ENCODE measurements around the gene CEP135. TPM values are rescaled to one million over a fixed set of nuclear protein-coding genes. Genes with fewer than 3 reads are reported as not detected.
"Not testable (repeated sequence)": the region's sequence is repeated elsewhere in the genome, so short reads cannot be mapped to it uniquely, and the experiment has no call there.

The CEP135 gene
- total and polyA plus RNA-seq, 3 donors from 2014 or later, result 5.2 to 28.4 (median 19.9) TPM

- intact Hi-C loops (cut with DNase I; ENCODE audit: low total_unique reads), result no loop called here
Observed at GRCh38 chr4:55928846-55929245, 19.9 kb upstream of the CEP135 start.

DNA sequence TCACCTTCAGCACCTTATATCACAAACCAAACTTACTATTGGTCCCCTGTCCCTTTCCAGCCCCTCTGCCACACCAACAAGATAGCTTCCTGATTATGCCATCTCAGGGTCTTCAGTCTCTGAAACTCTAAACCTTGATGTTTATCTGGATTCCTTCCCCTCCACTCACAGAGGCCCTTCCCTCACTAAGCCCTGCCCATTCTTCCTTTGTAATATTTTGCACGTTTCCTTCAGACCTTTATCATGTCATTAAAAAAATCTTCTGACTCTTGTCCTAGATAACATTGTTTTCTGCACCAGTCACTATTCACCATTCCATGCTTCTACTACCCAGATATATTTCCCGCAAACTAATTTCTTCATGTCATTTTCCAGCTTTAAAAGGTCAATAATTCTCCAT lies 17.7 kb upstream of the CEP135 start:
- no peaks in the 10 kb centered on the region for H3K9me3 ChIP-seq
- H3K4me1 ChIP-seq, result no peaks in the 10 kb centered on the region
- no peak overlapping the region for H3K4me3 ChIP-seq
- H3K27ac ChIP-seq, result no peak overlapping the region
- no peaks in the 10 kb centered on the region for H3K36me3 ChIP-seq (ENCODE audit: low read depth, missing control alignments)
- TF ChIP-seq CTCF (IDR thresholded peaks at IDR 0.05) (no peak), POLR2A (IDR thresholded peaks at IDR 0.05) (no peak)
- no peaks in the 10 kb centered on the region for H3K27me3 ChIP-seq
- 59 to 64% methylated on average over 2 of the region's 2 CpGs for WGBS, 2 donors
- intact Hi-C loops (cut with DNase I; ENCODE audit: low total_unique reads), result no loop called here
- no peak for DNase-seq

More at GRCh38 chr4:55928846-55929245, 19.9 kb upstream of the CEP135 start:
- no peaks in the 10 kb centered on the region for H3K27me3 ChIP-seq
- H3K4me1 ChIP-seq, result no peaks in the 10 kb centered on the region
- H3K9me3 ChIP-seq, result no peaks in the 10 kb centered on the region
- TF ChIP-seq CTCF (IDR thresholded peaks at IDR 0.05), result no peak
- no peak for TF ChIP-seq POLR2A (IDR thresholded peaks at IDR 0.05)
- no peak for DNase-seq
- H3K36me3 ChIP-seq (ENCODE audit: low read depth, missing control alignments), result no peaks in the 10 kb centered on the region
- WGBS, 2 donors, result 69 to 76% methylated on average over 1 of the region's 1 CpG
- no peak overlapping the region for H3K27ac ChIP-seq
- no peak overlapping the region for H3K4me3 ChIP-seq

- DNase-seq, result no peak
- H3K9me3 ChIP-seq, result no peaks in the 10 kb centered on the region
- TF ChIP-seq POLR2A (IDR thresholded peaks at IDR 0.05), result no peak
- no peak for TF ChIP-seq CTCF (IDR thresholded peaks at IDR 0.05)
- no peaks in the 10 kb centered on the region for H3K36me3 ChIP-seq (ENCODE audit: low read depth, missing control alignments)
- H3K4me3 ChIP-seq, result no peak overlapping the region
- no peak overlapping the region for H3K27ac ChIP-seq
- intact Hi-C loops (cut with DNase I; ENCODE audit: low total_unique reads), result no loop called here
- no peaks in the 10 kb centered on the region for H3K27me3 ChIP-seq
- WGBS, 2 donors, result 57 to 69% methylated on average over 3 of the region's 3 CpGs
- H3K4me1 ChIP-seq, result no peaks in the 10 kb centered on the region
Observed at GRCh38 chr4:55931833-55932232, 16.9 kb upstream of the CEP135 start.

DNA sequence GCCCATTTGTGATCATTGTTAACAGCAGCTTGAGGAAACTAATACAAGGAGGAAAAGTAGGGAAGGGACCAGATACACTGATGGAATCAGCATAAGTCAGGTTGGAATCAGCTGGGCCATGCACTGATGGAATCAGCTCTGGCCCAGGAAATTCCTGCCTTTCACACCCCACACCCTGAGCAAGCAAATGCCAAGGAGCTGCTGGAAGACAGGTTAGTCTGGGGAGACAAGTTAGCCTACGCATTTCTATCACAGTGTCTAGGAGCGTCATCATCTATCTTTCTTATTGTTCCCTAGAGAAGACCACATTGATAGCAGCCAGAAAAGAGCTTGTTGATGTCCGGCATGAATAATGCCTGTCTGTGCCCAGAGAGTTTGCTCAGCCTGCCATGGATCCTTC lies 16.2 kb upstream of the CEP135 start:
- 88 to 96% methylated on average over 3 of the region's 3 CpGs for WGBS, 2 donors
- H3K4me1 ChIP-seq, result no peaks in the 10 kb centered on the region
- no peak for DNase-seq
- H3K27me3 ChIP-seq, result no peaks in the 10 kb centered on the region
- H3K27ac ChIP-seq, result no peak overlapping the region
- TF ChIP-seq POLR2A (IDR thresholded peaks at IDR 0.05) (no peak), CTCF (IDR thresholded peaks at IDR 0.05) (no peak)
- no peaks in the 10 kb centered on the region for H3K9me3 ChIP-seq
- intact Hi-C loops (cut with DNase I; ENCODE audit: low total_unique reads), result no loop called here
- no peaks in the 10 kb centered on the region for H3K36me3 ChIP-seq (ENCODE audit: low read depth, missing control alignments)
- no peak overlapping the region for H3K4me3 ChIP-seq

DNA sequence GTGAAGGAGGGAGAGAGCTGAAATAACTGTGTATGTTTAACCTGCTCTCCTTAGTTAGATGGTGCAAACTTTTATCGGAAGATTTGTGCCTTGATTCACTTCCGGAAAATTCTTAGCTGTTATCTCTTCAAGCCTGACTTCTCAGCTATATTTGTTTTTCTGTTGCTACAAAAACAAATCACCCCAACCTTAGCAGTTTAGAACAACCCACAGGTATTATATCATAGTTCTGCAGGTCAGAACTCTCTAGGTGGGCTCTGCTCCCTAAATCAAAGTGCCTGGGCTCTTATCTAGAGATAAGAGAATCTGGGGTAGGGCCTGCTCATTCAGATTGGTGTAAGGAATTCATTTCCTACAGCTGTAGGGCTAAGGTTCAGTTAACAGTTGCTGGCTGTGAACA lies 15.1 kb upstream of the CEP135 start:
- no peaks in the 10 kb centered on the region for H3K4me1 ChIP-seq
- H3K4me3 ChIP-seq, result no peak overlapping the region
- H3K27ac ChIP-seq, result no peak overlapping the region
- DNase-seq, result no peak
- WGBS, 2 donors, result 35 to 58% methylated on average over 2 of the region's 2 CpGs
- intact Hi-C loops (cut with DNase I; ENCODE audit: low total_unique reads), result no loop called here
- H3K36me3 ChIP-seq (ENCODE audit: low read depth, missing control alignments), result no peaks in the 10 kb centered on the region
- no peaks in the 10 kb centered on the region for H3K27me3 ChIP-seq
- TF ChIP-seq POLR2A (IDR thresholded peaks at IDR 0.05), result no peak
- no peak for TF ChIP-seq CTCF (IDR thresholded peaks at IDR 0.05)
- no peaks in the 10 kb centered on the region for H3K9me3 ChIP-seq

- intact Hi-C loops (cut with DNase I; ENCODE audit: low total_unique reads); H3K27me3 ChIP-seq; DNase-seq; H3K36me3 ChIP-seq (ENCODE audit: low read depth, missing control alignments); H3K4me1 ChIP-seq; H3K27ac ChIP-seq; H3K4me3 ChIP-seq; H3K9me3 ChIP-seq: not testable (repeated sequence)
- WGBS, 2 donors, result 84 to 91% methylated on average over 6 of the region's 6 CpGs
Observed at GRCh38 chr4:55935907-55936306, 12.8 kb upstream of the CEP135 start.
